CD4-positive, alpha-beta T cell treated with Interleukin-15 for 4 hours (primary cell): ENCODE data around the gene SORCS2.

Experiments
- DNase-seq: peaks from one replicate; pipeline ENCODE4 v3.0.0-alpha.2; 2020; ENCODE audit warnings: low spot score

The SORCS2 gene

DNA sequence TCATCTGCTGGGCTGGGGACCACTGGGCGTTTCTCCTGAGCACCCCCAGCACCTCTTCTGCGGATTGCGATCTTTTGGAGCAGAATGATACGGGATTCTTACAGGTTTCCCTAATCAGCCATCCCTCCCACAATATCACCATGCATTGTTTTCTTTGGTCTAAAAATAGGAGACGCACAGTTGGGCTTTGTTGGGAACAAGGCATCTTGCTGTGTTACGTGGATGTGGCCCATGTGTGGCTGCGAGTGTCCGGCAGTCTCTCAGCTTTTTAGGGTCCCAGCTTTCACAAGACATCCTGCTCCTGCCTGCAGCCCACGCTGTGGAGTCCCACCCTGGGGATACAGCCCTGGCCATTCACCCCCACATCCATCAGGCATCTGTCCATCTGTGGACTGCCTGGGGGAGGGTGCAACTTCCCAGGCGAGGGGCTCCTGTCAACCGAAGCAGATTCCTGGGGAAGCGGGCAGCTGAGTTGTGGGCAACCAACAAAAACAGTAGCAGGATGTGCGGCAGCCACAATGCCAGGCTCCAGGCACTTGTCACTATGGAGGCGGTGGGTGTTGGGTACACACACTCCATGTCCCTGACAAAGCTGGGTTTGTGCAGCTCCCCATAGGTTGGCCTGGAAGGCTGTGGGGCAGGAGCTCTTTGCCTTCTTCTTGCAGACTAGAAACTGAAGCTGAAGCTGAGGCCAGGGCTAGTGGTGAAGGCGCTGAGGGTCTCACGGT is 427.9 kb downstream of the SORCS2 start:
- no peak for DNase-seq

DNA sequence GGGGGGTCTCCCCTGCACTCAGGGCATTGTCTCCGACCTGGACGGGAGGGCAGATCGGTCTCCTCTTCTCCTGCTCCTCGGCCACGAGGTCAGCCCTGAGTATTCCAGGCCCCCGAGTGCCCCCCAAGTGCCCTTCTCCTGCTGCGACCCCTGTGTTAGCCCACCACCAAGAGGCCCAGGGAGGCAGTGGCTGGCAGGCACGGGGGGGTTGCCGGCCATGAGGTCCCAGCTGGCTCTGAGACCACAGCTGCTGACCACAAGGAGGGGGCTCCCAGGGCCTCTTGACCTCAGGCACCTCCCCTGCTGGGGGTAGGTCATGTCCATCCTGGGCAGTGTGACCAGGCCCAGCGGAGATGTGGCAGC is 428.5 kb downstream of the SORCS2 start:
- DNase-seq: no peak

DNA sequence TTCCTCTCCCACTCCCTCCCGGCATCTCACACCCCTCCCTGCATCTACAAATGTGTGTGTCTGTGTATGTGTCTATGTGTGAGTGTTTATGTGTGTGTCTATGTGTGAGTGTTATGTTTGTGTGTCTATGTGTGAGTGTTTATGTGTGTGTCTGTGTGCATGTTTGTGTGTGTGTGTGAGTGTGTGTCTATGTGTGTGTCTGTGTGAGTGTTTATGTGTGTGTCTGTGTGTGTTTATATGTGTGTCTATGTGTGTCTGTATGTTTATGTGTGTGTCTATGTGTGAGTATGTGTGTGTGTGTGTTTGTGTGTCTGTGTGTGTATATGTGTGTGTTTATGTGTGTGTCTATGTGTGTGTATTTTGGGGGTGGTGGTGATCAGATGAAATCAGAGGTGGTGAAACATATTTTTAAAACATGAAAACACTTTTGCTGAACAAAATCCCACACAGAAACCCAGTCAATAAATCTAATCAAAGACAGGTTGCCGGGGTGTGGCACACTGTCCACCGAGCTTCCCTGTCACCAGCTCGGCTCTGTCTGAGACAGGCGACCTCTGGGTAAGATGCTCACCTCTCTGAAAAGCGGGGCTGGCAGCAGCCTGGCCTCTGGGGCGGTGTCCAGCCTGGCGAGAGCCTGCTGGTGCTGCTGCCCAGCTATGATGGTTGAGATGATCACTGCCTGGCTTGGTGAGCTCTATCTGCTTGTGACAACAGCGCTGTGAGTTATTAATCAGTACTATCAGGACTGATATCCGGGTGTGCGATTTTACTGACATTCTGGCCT is 429.1 kb downstream of the SORCS2 start:
- DNase-seq: no peak

DNA sequence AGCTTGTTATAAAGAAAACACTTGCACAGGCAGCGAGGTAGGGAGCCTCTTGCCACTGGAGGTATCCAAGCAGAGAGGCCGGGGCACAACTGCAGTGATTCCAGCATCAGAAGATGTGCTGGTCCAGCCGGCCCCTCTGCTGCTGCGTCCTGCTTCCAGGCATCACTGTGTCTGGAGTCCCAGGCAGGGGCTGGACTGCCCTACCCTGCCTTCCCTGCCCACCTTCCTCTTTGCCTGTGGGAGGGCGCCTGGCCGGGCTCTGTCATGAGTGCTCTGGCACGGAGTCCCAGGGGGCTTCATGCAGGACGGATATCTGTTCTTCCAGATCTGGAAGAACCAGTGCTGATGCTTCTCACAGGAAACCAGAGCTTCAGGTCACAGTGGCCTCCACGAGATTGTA is 430.0 kb downstream of the SORCS2 start:
- DNase-seq: no peak

DNA sequence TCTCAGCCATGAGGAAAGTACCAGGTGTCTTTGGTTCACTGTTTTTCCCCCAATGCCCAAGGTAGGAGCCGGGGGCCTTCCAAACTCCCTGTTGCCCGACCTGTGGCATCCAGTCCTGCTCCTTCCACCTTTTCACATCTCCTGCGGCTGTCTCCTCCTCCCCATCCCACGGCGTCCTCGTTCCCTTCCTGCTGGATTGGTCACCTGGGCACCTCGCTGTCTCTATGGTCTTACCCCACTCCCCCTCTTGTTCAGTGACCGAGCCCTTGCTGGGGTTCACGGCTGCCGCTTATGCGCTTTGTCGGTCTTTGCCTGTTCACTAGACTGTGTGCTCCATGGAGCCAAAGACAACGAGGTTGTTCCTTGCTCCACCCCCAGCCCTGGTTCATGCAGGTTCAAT is 431.1 kb downstream of the SORCS2 start:
- DNase-seq: no peak

DNA sequence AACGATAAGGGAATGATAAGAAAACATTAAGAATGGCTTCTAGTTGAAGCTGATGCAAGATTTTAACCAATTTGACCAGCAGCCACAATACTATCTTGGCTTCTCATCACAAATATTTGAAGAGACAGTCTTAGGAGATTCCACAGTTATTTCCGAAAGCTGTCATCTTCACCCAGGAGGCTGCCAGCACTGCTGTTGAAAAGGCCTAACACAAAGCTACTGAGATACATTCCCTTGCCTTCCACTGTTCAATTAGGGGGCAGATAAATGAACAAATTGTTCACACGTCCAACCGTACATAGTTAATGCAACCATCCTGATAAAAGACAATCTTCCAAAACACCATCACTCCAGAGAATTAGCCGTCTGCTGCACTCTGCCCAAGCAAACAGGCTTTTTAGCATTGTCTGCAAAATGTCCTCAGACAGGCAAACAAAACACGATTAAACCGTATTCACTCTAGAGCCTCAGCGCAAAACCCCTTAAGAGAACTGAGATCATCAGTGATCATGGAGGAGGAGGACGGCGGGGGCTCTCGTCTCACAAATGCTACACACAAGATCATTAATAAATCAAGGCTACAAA is 432.1 kb downstream of the SORCS2 start:
- DNase-seq: no peak

DNA sequence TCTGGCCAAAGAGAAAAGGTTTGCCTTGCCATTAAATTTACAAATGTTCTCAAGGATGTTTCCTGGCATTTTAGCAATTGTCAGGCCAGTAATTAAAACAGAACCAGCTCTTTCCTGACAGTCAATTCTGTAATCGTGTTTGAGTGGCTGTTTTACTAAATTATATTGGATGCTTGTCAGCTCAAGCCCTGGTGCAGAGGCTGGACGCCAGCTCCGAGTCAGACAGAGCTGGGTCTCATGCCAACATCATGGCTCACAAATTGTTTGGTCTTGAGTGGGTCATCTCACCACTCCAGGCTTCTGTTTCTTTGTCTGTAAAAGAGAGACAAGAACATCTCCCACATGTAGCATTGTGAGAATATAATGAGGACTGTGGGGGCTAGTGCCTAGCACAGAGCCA is 432.7 kb downstream of the SORCS2 start:
- DNase-seq: no peak

DNA sequence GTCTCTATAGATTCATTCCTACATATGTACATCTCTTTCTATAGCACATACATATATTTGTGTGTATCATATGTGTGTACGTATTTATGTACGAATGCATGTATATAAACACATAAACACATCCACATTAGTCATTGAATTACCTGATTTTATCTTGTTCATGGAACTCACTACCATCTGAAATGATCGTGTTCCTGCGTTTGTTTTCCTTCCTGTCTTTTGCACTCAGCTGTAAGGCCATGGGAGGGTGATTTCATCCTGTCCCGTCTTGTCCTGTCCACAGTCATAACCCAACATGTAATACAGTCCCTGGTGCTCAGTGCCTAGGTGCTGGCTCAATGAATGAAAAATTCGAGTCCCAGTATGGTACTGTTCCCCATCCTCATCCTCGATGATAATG is 434.2 kb downstream of the SORCS2 start:
- no peak for DNase-seq

DNA sequence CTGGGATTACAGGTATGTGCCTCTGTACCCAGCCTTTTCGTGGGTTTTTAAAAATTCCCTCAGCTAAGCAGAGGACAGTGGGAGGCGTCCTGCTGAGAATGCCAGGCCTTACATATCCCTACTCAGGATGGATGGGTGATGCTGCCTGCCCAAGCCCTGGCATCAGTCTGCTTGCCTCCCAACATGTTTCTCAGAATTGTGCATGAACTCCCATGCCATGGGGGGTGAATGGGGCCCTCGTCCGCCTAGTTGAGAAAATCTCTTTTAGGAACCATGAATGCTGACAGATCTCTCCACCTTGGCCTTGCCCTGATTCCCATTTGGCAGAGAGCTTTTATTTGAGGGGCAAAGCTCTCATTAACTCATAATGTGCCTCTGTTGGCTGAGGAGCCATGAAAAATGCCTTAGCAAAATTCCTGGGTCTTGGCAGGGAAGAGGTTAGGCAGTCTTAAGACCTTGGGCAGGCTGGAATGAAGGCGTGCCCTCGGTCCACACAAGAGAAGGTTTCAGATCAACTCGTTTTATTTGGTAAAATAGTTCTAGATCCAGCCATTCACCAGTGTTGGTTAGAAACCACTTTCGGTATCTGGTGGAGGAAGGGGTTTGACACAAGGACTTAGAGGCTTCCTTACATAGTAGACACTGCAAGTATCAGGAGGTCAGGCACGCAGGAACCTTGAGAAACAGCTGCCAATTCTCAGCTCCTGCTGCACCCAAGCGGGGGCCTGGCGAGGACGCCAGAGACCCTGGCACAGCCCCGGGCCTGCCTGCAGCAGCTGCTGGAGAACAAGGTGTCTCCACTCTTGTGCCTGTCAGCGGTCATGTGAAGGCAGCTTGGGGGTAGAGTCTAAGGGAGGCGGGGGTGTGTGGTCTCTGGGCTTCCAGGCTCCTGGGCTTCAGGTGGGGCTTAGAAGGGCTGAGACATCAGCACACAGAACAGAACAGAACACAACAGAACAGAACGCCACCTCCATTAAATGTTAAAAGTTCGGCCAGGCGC is 435.2 kb downstream of the SORCS2 start:
- no peak for DNase-seq

DNA sequence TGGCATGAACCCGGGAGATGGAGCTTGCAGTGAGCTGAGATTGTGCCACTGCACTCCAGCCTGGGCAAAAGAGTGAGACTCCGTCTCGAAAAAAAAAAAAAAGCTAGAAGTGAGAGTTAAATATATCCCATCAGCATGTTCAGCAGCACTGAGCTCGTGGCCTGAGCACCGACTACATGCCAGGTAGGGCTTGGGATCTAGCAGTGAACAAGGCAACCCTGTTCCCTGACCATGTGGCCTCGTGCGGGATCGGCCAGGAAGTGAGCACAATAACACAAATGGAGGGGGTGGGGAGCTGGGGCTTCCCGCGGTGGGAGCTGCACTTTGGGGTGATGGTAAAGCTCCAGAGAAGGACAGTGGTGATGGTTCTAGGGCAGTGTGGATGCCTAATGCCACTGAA is 436.1 kb downstream of the SORCS2 start:
- no peak for DNase-seq

DNA sequence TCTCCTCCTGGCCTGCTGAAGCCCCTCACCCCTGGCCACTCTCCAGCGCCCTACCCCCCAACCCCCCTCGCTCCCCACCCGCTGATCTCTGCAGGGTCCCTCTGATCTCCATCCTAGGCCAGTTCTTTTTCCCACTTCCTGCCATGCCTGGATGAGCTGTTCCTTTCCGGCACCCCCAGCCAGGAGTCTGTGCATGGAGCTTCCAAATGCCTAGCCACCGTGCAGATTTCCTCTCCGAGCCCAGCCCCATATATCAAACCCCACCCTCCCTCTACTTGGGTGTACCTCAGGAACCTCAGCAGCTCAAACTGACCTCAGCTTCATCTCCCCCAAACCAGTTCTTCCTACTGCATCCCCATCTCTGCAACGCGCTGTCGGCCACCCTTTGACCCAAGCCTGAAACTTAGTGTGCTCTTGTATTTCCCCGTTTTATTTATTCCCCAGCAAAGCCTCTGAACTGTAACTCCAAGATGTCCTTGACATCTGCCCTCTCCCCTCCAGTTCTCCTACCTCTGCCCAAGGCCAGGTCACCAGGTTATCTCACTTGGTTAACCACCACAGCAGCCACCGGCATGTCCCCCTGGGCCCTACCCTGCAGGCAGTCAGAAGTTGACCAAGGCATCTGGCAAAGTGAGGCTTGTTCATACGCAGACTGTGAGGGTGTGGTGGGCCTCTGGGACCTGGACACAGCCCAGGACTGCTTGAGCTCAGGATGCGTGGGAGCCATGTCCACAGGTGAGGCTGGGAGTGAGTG is 437.3 kb downstream of the SORCS2 start:
- DNase-seq: no peak

DNA sequence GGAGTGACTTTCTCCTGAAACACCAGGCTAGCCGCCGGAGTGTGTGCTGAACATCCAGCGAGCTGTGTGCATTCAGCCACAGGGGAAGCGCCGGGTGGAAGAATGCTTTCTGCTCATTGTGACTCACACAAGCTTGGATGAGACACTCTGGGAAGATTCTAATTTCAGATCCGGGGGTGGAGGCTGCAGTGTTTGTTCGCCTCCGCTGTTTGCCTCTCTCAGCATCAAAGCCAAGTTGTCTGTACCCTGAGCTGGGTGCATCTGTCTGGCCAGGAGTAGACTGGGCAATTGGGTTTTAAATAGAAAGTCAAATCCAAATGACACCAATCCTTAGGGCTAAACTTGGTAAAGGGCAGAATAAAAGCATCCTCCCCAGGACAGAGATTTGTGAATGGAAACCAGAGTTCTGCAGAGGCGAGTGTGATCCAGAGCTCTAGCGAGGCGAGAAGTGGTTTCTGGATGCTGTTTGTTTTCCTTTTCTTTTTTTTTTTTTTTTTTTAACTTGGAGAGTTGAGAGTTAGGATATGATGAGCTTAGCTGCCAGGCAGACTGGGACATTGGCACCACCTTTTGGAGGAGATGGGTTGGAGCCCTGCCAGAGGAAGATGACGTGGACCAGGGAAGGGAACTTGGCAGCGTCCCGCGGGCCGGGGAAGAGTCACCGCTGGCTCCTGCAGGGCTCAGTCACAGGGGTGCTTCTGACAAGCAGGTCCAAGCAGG is 438.4 kb downstream of the SORCS2 start:
- DNase-seq: no peak

DNA sequence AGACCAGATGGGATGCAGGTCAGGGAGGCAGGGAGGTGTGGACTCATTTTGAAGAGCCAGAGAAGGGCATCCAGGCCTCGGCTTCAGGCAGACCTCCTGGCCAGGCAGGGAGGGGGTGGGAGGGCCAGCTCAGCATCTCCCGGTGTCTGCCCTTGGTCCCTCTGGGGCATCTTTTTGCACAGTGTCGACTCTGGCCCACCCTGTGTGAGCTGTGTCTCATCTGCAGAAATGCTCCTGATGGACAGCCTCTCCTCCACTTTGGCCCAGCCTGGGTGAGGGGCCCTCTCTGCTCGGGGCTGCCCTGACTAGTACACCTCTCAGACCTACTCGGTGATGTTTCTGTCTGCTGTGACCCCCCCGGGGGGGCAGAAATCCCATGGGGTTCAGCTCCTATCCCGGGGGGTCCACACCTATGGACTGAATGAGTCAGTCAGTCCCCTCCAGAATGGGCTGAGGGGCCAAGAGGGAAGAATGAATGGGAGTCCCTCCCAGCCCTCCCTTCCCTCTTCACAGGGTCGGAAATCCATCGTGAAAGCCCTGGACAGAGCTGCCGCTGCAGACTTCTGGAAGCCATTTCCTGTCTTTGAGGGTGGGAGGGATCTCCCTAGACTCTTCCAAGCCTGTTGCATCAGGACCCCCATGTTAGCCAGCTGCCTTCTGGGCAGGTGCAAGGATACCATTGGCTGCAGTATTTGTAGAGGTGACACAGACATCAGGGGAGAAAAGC is 439.1 kb downstream of the SORCS2 start:
- DNase-seq: no peak

DNA sequence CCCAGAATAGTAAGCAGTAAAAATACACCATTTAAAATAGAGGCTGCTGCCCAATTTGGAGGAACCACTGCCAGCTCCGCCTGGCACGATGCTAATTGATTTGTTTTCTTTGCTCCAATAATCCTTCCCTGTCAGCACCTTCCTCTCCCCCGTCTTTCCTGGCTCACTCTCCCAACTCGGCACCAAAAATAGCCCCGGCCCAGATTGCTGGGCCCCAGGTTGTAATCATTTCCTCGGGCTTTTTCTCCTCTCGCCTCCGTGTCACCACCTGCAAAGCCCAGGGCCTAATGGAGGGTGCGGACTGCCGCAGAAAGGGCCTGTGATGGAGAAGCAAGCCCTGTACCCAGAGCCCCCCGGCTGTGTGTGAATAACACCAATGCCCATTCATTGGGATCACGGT is 440.0 kb downstream of the SORCS2 start:
- no peak for DNase-seq

DNA sequence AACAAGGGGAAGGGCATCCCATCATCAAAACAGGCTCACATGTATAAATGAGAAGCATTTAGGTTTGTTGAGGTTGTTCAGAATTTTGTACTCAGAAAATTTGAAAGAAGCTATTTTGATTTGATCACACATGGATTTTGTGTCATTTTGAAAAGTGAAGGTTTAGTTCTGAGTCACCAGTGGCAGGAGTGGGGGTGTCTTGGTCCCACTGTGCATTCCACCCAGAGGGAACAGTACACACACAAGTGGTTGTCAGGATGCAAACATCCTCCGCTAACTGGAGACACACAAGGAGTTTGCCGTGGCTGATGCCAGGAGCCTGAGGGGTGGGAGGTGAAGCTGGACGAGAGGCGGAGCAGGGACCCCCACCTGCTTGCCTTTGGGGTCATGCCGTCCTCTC is 440.6 kb downstream of the SORCS2 start:
- DNase-seq: no peak

DNA sequence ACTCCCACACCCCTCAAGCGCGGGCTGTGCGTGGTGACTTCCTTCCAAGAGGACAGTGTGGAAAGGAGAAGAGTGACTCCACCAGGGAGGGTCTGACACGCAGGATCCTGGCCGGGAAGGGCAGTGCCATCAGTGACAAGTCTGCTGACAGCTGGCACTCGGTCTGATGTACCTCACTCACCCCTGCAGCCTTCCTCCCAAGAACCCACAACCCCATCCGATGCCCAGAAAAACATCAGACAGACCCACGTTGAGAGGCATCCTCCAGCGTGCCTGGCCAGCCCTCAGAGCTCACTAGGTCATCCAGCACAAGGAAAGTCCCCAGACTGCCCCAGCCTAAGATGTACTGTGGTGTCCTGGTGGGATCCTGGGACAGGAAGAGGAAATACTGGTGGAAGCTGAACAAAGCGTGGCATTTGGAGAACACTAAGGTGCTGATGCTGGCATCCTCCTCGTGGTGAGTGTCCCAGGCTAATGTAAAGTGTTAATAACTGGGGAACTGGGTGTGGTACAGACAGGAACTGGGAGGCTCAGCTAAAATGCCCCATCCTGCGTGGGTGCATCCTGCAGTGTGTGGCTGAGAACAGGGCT is 442.4 kb downstream of the SORCS2 start:
- DNase-seq: no peak

DNA sequence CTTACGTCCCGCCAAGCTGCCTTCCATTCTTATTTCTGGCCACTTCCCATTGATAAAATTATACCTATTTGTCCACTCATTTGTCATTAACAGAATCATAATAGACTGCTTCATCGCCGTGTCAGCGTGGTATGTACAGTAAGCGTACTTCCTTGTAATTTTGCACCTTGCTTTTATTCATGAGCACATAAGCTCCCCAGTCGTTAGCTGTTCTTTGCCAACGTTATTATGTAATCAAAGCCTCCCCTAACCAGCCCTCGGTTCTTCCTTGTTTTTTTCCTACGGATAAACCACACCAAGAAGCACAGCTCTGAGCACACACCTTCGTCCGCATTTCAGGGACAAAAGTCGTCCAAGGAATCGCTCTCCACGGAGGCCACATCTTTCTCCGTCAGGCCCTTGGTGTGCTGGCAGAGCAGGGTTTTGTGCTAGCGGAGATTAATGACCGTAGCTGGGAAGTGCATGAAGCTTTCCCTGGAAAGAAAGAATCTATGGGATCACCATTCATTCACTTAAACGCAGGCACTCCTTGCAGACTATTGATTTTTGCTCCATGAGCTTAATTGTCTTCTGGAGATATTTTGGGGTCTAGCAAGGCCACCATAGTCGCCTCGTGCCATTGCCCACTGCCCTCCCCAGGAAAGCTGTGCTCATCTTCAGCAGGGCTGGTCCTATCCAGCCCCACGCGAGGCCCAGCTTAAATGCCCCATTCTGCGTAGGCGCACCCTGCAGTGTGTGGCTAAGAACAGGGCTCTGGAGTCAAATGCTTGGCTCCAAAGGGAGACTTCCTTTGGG is 443.3 kb downstream of the SORCS2 start:
- no peak for DNase-seq

DNA sequence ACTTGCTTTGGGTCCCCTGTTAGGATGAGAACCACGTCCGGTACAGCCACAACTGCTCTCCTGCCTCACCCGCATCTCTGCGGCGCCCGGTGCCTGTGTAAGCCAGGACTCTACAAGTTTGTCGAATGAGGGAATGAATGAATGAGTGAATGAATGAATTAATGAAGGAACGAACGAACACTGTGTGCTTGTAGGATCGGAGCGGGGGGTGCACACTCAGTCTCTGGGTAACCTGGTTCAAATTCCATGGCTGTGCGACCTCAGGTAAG is 443.8 kb downstream of the SORCS2 start:
- no peak for DNase-seq

DNA sequence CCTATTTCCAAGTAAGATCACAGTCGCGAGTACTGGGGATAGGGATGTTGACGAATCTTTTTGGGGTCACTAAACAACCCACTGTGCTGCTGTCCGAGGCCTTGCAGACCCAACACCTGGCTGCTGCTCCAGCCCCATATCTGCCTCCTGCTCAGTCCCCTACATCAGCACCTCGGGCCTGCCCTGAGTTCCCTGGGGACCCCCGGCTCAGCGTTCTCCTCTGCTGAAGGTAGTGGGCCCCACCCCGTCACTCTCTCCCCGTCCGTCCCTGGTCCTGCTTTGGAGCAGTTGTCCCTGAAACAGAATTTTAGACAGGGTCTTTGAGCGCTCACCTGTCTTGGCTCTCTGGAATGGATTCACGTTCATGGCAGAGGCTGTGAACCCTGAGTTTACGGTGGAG is 444.8 kb downstream of the SORCS2 start:
- no peak for DNase-seq
